HG03520 (cell line): ENCODE results near the gene PTPRF.
A peak's percentile ranks its signal among the peaks of the same experiment; 100 is the strongest.

ENCODE experiments used
- ATAC-seq: cut with Tn5 transposase; IDR thresholded peaks from one replicate; pipeline ENCODE4 v1.9.1; 2021; ENCODE audit warnings: mild to moderate bottlenecking, moderate library complexity; ENCODE audit not compliant: unreplicated experiment

The PTPRF gene

DNA sequence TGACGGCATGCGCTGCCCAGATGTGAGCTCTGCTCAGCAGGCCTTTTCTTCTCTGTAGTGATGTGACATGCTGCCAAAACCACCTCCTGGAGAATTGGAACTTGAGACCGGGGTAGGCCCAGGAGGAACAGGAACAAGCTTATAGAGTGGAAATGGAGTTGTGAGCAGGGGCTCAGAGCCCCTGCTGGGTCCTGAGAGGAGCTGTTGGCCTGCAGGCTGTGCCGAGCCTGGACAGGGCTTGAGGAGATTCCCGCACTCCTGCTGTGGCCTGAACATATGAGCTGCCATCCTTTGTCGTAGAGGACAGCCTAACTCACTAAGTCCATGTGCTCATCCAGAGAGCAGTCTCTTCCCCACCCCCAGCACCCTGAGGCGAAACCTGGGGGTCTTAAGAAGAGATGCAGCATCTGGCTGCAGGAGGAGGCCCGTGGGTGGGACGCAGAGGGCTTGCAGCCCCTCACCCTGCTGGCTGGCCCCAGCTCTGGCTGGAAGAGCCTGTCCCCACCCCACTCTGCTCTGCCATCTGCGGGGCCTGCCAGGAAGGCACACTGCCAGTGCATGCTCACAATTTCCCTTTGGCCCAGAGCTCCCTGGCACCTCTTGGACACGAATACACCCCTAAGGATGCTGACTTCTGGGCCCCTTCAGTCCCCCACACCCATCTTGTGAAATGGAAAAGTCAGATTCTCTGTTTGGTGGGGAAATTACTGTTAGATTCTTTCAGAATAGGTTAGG is 42.5 kb downstream of the PTPRF start:
- ATAC-seq, result no peak

DNA sequence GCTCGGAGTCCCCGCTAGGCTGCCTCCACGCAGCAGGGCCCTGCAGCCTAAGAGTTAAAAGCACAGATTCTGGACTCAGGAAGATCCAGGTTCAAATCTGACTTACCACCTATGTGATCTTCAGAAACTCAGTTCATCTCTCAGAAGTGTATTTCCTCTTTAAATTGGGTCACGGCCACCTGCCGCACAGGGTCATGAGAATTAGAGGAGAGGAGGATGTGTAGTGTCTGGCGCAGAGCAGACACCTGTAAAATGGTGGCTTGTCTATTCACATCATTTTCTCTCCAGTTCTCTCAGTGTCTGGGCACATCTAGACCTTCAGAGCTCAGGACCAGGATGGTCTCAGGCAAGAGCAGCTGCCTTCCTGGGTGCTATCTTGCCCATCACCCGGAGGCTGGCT is 45.8 kb downstream of the PTPRF start:
- ATAC-seq, result no peak

DNA sequence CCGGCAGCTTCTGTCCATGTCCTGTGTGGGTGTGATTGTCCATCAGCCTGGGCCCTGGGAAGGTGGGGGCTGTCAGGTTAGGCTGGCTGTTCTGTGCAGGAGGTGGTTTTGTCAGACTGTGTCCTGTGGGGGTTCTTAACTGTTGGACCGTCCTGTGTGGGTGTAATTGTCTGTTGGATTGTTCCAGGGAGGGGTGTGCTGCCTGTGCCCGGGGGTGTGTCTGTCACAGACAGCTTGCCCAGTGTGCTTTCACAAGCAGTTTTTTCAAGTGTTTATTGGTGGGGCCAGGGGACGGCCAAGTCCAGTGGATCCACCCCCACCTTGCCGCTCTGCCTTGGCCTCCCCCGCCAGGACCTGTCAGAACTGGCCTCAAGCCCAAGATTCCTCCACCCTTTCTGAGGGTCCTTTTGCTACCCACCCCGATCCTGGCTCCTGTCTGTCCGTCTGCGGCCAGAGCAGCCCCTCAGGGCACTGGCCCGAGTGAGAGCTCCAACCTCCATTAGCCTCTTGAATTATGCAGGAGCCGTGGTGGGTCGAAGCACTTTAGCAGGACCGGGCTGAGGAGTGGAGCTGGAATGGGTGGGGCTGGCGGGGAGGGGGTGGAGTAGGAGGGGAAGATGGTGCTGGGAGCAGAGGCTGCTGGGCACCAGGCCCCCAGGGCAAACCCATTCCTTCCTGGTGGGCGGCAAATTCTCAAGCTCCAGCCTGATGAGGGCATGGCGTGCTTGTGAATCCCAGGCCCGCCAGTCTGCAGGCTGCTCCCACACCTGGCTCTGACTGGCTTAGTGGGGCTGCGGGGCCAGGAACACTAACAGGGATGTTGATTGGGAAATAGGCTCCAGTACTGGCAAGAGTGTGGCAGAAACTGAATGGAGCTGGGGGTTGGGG is 47.2 kb downstream of the PTPRF start:
- ATAC-seq, result no peak

DNA sequence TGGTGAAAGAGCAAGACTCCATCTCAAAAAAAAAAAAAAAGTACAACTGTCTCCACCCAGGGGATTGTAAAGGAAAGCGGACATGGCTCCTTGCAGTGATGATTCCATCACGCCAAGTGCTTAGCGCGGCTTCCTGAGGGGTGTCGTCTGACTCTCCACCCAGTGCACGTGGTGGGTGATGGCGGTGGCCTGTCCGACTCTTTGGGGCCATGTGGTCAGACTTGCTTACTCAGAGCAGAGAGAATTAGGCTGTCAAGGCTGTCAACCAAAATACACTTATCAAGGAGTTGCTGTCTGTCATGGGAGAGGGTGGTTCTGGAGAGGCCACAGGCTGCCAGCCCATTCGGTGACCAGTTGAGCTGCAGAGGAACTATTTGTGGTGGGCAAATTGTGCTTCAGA is 49.4 kb downstream of the PTPRF start:
- no peak for ATAC-seq

DNA sequence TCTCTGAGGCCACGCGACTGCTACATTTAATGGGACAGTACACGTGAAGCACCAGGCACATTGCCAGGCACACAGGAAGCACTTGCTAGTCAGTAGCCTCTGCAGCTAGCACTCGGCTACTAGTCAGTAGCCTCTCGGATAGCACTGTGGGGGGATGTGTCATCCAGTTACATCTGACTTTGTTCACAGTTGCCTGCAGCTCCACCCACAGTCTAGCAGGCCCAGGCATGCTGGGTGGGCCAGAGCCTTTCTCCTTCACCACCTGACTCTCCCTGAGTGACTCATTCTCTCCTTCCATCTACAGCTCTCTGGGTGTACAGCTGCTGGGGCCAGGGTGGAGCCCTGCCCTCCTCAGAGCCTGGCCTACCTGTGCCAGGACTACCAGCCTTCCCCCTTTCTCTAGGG is 51.5 kb downstream of the PTPRF start:
- ATAC-seq, result peak; percentile 79

DNA sequence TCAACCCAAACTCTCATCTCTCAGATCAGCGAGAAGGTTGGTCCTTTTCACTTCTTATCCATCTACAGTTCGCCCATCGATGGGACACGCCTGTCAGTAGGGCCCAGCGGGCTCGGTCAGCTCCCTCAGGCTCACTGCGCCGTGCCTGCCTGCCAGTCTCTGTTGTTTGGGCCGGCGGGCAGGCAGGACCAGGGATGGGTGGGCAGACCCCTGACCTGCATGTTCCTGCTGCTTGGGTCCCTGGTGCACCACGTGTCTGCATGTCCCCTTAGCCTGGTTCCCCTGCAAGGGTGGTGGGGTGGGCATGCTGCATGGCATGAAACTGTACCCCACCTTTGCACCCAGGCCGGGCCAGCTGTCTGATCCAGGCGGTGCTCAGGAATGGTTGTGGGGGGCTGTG is 52.4 kb downstream of the PTPRF start:
- no peak for ATAC-seq

DNA sequence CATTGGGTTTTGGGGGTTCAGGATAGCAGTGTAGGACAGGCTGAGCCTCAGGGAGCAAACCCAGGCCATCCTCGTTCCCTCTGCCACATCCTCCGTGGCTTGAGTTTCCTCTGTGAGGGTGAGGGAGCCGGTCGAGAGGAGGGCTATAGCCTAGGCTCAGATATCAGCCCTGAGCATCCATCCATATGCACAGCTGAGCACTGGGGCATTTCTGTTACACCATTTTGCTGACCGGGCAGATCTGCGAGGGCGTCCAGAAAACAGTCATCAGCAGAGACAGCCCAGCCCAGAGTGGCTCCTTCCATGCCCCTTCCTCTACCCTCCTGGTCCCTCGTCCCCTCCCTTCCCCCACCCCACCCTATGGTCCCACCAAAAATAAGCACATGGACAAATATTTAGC is 53.5 kb downstream of the PTPRF start:
- no peak for ATAC-seq

DNA sequence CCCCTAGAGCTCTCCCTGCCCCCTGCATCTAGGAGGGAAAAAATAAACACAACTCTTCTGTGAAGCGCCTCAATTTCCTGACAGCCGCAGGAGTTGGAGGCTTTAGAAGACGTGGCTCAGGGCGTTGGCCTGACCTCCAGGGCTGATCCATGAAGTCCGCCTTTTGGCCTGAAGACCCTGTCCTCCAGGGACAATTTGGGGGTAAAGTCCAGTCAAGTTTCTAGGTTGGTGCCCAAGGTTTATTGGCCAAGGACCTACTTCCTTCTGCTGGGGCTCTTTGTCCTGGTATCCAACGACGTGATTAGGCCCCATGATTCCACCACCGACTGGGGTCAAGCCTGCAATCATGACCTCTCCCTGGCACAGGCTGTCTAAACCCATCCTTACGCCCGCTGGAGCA is 54.9 kb downstream of the PTPRF start:
- ATAC-seq, result no peak

DNA sequence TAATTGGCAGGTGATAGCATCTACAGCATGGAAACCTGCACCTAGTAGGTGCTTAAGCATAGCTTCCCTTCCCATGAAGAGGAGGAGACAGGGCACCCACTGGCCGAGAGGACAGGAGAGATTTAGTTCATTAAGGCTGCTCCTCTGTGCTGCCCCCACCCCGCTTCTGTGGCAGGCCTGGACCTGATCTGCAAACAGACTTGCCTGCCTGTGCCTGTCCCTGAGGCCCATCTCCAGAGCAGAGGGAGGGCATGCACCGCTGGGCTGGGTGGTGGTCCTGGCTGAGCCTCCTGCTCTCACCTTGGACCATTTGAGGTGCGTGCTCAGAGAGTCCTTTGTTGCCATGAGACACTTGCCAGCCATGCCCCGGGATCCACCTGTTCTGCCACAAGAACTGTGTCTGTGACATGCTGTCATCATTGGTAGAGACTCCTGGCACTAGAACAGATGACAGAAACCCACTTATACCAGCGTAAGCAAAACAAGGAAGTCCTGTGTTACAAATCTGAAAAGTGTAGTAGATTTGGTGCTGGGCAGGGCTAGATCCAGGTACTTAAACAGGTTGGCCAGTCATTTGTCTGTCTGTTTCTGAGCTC is 55.6 kb downstream of the PTPRF start:
- no peak for ATAC-seq

DNA sequence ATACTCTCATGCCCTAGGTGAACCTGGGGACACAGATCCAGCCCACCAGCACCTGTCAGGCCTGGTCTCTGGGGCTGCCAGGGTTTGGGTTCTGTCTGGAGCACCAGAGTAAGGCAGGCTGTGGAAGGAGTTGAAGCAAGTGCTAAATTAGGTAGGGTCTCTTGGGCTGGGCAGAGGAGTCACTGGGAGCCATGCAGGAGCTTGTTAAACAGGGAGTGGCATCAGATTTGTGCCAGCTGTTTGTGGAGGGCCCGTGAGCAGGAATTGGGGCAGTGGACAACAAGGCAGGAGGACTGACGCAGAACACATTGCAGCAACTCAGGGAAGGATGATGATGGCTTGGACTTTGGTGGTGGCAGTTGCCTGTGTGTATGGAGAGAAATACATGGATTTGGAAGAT is 56.3 kb downstream of the PTPRF start:
- no peak for ATAC-seq

DNA sequence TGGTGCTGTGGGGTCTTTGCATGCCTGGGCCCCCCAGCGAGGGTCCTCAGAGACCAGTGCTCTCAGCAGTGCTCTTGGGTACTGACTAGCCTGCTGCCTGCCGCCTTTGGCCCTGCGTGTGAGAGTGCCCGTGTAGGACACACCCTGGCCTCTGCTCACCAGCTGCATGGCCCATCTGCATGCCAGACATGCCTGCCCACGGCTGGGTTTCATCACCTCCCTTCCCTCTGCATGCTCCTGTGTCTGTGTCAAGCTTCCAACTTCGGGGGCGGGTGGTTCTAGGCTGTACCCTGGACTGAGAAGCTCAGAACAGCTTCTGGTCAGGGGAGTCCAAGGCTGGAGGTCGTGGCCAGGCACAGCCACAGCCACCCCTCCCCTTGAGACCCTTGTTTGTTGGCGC is 56.9 kb downstream of the PTPRF start:
- ATAC-seq, result no peak

DNA sequence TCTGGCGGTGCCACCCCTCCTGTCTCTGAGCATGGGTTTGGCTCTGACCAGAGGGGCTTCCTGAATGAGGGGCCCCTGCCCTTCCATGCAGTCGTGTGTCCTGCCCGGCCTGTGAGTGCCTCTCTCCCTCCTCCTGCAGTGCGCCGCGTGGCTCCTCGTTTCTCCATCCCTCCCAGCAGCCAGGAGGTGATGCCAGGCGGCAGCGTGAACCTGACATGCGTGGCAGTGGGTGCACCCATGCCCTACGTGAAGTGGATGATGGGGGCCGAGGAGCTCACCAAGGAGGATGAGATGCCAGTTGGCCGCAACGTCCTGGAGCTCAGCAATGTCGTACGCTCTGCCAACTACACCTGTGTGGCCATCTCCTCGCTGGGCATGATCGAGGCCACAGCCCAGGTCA is 57.9 kb downstream of the PTPRF start:
- no peak for ATAC-seq

DNA sequence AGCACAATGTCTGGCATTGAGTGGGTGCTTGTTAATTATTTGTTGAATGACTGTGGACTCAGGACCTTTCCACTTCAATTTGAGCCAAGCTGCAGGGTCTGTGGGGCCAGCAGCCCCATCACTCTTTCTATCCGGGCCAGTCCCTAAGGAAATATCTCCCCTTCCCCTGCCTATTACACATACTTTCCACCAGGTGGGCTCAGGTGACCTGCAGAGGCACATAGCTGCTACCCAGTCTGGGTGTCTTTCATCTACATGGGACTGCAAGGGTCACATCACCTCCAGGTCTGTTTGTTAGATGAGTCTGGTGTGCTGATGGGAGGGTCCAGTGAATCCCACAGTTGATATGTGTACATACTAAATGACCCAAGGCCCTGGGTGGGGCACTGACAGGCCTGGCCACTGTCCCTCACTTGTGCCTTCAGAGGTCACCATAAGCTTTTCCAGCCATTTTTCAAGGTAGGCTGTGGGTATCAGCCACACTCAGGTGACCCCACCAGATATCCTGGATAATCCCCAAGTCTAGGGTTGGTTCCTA is 59.8 kb downstream of the PTPRF start:
- no peak for ATAC-seq

DNA sequence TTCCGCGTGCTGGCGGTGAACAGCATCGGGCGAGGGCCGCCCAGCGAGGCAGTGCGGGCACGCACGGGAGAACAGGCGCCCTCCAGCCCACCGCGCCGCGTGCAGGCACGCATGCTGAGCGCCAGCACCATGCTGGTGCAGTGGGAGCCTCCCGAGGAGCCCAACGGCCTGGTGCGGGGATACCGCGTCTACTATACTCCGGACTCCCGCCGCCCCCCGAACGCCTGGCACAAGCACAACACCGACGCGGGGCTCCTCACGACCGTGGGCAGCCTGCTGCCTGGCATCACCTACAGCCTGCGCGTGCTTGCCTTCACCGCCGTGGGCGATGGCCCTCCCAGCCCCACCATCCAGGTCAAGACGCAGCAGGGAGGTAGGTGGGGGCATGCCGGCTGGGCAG is 60.5 kb downstream of the PTPRF start:
- no peak for ATAC-seq

DNA sequence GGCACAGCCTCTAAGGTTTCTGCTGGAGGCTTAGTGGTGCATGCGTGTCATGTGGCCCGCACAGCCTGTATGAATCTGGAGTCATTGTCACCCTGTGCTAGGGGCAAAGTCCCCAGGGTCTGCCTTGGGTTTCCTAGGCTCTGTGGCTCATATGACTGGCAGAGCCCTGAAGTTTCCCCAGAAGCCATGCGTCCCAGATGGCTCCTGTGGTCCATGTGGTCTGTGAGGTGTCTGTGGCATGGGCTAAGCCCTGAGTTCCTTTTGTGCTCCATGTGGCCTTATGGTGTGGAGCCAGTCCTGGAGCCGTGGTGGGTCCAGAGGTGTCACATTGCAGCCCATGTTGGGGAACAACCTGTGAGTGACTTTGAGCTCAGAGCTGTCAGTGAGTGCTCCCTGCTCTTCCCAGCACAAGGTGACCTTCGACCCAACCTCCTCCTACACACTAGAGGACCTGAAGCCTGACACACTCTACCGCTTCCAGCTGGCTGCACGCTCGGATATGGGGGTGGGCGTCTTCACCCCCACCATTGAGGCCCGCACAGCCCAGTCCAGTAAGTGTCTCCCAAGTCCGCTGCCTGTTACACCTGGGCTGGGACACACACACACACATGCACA is 61.5 kb downstream of the PTPRF start:
- ATAC-seq, result no peak

DNA sequence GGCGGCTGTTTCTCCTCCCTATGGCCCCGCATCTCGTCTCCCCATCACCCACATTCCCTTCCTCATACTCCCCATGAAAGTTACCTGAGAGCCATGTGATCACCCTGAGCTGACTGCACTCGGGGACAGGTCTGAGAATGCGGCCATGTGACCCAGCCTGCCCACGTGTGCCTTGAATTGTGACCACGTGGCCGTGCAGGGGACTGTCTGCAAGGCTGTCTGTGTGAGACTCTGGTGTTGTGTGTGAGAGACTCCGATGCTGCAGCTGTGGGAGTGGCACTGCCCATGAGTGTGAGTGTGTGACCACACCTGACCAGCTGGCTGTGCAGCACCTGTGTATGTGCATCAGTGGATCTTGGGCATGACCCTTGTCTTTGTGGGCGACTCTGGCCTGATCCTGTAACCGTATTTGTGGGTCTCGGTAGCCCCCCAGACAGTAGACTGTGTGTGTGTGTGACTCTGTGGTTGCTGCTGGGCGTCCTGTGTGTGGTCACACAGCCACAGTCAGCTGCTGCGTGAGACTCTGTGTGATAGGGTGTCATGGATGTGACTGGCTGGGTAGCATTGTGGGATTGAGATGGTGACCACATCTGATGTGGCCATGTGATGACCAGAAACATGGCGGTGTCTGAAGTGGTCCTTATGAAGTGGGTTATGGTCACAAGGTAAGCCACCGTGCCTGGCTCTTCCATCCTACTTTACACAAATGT is 62.4 kb downstream of the PTPRF start:
- no peak for ATAC-seq

DNA sequence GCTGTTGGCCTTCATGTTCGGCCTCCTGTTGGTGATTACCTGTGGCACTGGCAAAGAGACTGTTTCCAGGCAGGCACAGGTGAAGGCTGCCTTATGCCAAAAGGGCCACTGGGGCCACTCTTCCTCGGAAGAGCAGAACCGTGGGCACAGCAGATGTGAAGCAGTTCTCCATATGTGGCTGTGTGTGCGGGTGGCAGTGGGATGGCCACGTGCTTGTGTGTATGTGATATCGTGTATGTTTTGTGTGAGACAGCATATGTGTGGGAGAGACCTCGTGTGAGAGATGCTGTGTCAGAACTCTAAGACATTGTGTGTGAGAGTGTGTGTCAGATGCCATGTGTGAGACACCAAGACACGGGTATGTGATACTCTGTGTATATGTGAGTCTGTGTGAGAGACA is 65.9 kb downstream of the PTPRF start:
- no peak for ATAC-seq

DNA sequence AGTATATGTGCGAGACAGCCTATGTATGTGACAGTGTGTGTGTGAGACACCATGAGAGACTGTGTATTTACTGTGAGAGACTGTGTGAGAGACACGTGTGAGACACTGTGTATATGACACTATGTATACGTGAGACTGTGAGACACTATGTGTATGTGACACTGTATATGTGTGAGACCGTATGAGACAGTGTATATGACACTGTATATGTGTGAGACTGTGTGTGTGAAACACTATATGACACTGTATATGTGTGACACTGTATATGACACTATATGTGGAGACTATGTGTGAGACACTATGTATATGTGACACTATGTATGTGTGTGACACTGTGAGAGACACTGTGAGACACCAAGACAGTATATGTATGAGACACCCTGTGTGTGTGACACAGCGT is 66.3 kb downstream of the PTPRF start:
- ATAC-seq, result no peak

DNA sequence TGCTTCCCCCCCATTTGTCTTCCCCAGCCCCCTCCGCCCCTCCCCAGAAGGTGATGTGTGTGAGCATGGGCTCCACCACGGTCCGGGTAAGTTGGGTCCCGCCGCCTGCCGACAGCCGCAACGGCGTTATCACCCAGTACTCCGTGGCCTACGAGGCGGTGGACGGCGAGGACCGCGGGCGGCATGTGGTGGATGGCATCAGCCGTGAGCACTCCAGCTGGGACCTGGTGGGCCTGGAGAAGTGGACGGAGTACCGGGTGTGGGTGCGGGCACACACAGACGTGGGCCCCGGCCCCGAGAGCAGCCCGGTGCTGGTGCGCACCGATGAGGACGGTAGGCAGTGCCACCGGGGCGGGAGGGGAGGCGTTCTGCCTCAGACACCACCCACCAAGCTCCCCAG is 67.0 kb downstream of the PTPRF start:
- ATAC-seq, result no peak

DNA sequence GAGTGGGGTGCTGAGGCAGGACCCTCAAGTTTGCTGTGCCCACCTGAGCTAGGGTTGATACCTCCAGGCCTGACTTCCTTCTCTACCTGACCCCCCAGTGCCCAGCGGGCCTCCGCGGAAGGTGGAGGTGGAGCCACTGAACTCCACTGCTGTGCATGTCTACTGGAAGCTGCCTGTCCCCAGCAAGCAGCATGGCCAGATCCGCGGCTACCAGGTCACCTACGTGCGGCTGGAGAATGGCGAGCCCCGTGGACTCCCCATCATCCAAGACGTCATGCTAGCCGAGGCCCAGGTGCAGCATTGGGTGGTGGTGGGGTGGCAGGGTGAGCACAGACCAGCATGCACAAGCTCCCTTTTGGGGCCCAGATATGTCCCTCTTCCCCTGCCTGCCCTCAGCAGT is 67.9 kb downstream of the PTPRF start:
- no peak for ATAC-seq
